ENCODE measurements around the gene ZMYND10. TPM values are rescaled to one million over a fixed set of nuclear protein-coding genes. Genes with fewer than 3 reads are reported as not detected.

Gene ZMYND10
- polyA plus RNA-seq, 4 donors, result 0.43 to 2.5 (median 1.2) TPM

DNA sequence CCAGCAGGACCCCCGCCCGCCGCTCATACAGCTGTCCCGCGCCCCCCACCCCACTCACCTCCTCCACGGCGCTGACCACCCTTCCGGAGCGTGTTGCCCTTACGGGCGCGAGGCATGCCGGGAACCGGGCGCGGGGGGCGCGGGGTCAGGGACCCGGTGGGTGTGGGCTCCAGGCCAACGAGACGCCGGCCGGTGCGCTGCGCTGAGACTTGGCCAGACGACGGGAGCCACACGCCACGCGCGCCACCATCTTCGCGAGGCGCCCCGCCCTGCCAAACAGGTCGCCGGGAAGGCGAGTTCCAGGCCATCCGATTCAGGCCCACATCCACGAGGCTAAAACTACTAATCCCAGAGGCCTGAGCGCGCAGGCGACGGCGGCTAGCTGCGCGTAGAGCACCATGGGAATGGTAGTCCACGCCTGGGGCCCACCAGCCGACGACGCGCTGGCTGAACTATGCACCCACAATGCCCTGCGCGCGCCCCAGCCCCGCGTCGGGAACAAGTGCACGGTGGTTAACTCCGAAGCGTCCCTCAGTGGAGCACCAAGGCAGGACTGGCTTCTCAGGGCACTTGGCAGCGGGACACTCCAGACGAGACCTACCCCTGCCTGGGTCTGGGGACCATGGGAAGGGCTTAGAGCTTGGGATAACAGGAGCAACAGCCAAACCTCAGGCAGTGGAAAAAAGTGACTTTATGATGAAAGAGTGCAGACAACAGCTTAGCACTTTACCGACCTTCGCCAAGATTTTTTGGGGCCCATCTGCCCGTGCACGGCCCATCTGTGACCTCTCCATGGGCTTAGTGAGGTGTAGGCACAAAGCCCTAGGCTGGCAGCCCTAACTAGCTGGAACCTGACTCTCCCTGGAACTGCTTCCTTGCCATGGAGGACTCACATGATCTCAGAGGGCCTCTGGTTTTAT lies 53.1 kb downstream of the ZMYND10 start, which contains the start of gene IFRD2:
Gene IFRD2 (minus strand): TSS at position 271 of the 920 bp plus-strand sequence. CDS start 155 bp downstream, at position 116.
- Histone ChIP-seq H3K27me3 (ENCODE audit: control insufficient read depth in 3 of 3, insufficient read depth in 3 of 3, low read length in 3 of 3) (no peaks in the 10 kb centered on the region), H3K4me3 (ENCODE audit: low read depth in 1 of 3, low read length in 3 of 3) (peak within 1 kb of the TSS; percentile 68 to 89 (median 83)), H3K27ac (ENCODE audit: low read depth in 1 of 3, low read length in 2 of 3) (peak within 1 kb of the TSS; percentile 65 to 93 (median 83)), H3K9me3 (ENCODE audit: control insufficient read depth in 2 of 2, insufficient read depth in 1 of 2, low read depth in 1 of 2, low read length in 1 of 2) (no peaks in the 10 kb centered on the region), H3K4me1 (ENCODE audit: control insufficient read depth in 3 of 3, insufficient read depth in 2 of 3, low read depth in 1 of 3, low read length in 2 of 3) (peaks cover 0 to 24% (median 0%) of the 10 kb centered on the region in 3 donors), H3K36me3 (ENCODE audit: control insufficient read depth in 3 of 3, insufficient read depth in 2 of 3, low read depth in 1 of 3, low read length in 3 of 3) (peaks cover under 1 to 54% (median 6%) of the 10 kb centered on the region in 3 donors)
- 0 to 1% (median 1%) methylated on average over 60 to 67 of the region's 67 CpGs for WGBS, 3 donors
- peak; percentile 98 to 99 for DNase-seq
- no peak for FAIRE-seq

Other genes with a start within 250 kb of the ZMYND10 start
- gene SEMA3F, start 190.4 kb downstream of the ZMYND10 start, polyA plus RNA-seq, result 10 to 100 TPM in 1 of 4 donors, 1 to 10 TPM in 3; 3.0 to 35.7 (median 4.3) TPM
- not detected for gene GNAT1, start 154.1 kb downstream of the ZMYND10 start, polyA plus RNA-seq
- gene SLC38A3, start 140.5 kb downstream of the ZMYND10 start, polyA plus RNA-seq, result 1 to 10 TPM in 2 of 4 donors, not detected in 2; 2.1 to 2.4 TPM
- 100 to 1,000 TPM in 2 of 4 donors, 10 to 100 TPM in 2; 23.9 to 117 (median 81.9) TPM for gene GNAI2, start 109.5 kb downstream of the ZMYND10 start, polyA plus RNA-seq
- gene SEMA3B, start 76.6 kb downstream of the ZMYND10 start, polyA plus RNA-seq, result 100 to 1,000 TPM in 3 of 4 donors, 10 to 100 TPM in 1; 39.2 to 204 (median 154) TPM
- gene LSMEM2, start 66.6 kb downstream of the ZMYND10 start, polyA plus RNA-seq, result under 1 TPM in 3 of 4 donors, not detected in 1; 0.21 to 0.54 (median 0.30) TPM
- gene IFRD2, start 53.3 kb downstream of the ZMYND10 start, polyA plus RNA-seq, result 10 to 100 TPM; 46.3 to 93.4 (median 71.0) TPM
- 1 to 10 TPM; 1.6 to 4.1 (median 2.5) TPM for gene HYAL3, start 46.3 kb downstream of the ZMYND10 start, polyA plus RNA-seq
- 1 to 10 TPM; 2.4 to 8.5 (median 7.3) TPM for gene NAA80, start 46.3 kb downstream of the ZMYND10 start, polyA plus RNA-seq
- 10 to 100 TPM in 1 of 4 donors, 1 to 10 TPM in 3; 1.1 to 11.1 (median 3.7) TPM for gene HYAL1, start 42.2 kb downstream of the ZMYND10 start, polyA plus RNA-seq
- gene HYAL2, start 23.0 kb downstream of the ZMYND10 start, polyA plus RNA-seq, result 100 to 1,000 TPM in 1 of 4 donors, 10 to 100 TPM in 3; 11.0 to 124 (median 23.6) TPM
- 10 to 100 TPM; 26.8 to 46.2 (median 30.6) TPM for gene TUSC2, start 17.5 kb downstream of the ZMYND10 start, polyA plus RNA-seq
- gene RASSF1, start 4.9 kb downstream of the ZMYND10 start, polyA plus RNA-seq, result 10 to 100 TPM; 16.3 to 39.0 (median 26.2) TPM
- gene NPRL2, start 5.0 kb upstream of the ZMYND10 start, polyA plus RNA-seq, result 10 to 100 TPM; 16.2 to 31.8 (median 21.3) TPM
- gene CYB561D2, start 5.1 kb upstream of the ZMYND10 start, polyA plus RNA-seq, result 10 to 100 TPM; 25.8 to 39.1 (median 30.9) TPM
- gene TMEM115, start 13.8 kb upstream of the ZMYND10 start, polyA plus RNA-seq, result 10 to 100 TPM; 24.8 to 49.1 (median 31.0) TPM
- 1 to 10 TPM in 1 of 4 donors, under 1 TPM in 3; 0.22 to 5.3 (median 0.89) TPM for gene CACNA2D2, start 157.9 kb upstream of the ZMYND10 start, polyA plus RNA-seq
- gene C3orf18, start 222.0 kb upstream of the ZMYND10 start, polyA plus RNA-seq, result 1 to 10 TPM; 1.1 to 3.9 (median 2.9) TPM
- 10 to 100 TPM; 13.9 to 30.1 (median 16.0) TPM for gene HEMK1, start 223.8 kb upstream of the ZMYND10 start, polyA plus RNA-seq

All from small intestine (tissue), 7 donors.